Measurements from ENCODE around the gene TES.

GRCh38 chr7:116212869-116213268 lies 2.5 kb downstream of the TES start:
- TF ChIP-seq, protein P1, sequence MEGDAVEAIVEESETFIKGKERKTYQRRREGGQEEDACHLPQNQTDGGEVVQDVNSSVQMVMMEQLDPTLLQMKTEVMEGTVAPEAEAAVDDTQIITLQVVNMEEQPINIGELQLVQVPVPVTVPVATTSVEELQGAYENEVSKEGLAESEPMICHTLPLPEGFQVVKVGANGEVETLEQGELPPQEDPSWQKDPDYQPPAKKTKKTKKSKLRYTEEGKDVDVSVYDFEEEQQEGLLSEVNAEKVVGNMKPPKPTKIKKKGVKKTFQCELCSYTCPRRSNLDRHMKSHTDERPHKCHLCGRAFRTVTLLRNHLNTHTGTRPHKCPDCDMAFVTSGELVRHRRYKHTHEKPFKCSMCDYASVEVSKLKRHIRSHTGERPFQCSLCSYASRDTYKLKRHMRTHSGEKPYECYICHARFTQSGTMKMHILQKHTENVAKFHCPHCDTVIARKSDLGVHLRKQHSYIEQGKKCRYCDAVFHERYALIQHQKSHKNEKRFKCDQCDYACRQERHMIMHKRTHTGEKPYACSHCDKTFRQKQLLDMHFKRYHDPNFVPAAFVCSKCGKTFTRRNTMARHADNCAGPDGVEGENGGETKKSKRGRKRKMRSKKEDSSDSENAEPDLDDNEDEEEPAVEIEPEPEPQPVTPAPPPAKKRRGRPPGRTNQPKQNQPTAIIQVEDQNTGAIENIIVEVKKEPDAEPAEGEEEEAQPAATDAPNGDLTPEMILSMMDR (IDR thresholded peaks at IDR 0.05), result no peak
- TF ChIP-seq POLR2A (IDR thresholded peaks at IDR 0.05), result no peak

All from heart left ventricle (tissue), 13 donors.